ENCODE measurements around the gene ZNF200.

ZNF200 gene

GRCh38 chr16:3173892-3174617, 60.9 kb downstream of the ZNF200 start:
- peak; percentile 70 for DNase-seq
